Measurements from ENCODE around the gene ZNF326. TPM values are rescaled to one million over a fixed set of nuclear protein-coding genes. Genes with fewer than 3 reads are reported as not detected.
"Not testable (repeated sequence)": the region's sequence is repeated elsewhere in the genome, so short reads cannot be mapped to it uniquely, and the experiment has no call there.

Gene ZNF326
- total RNA-seq, 2 experiments from 2014 or later = 26.0 to 26.4 TPM

GRCh38 chr1:89993541-89993940, 1.4 kb upstream of the ZNF326 start:
- POLR2A ChIA-PET = no interaction called here
- CTCF ChIA-PET = interaction anchor here (0.6 kb wide), 1 partner anchor 24 kb away, joined by 3 read pairs; no protein-coding TSS in a partner anchor

- CTCF ChIA-PET = no interaction called here
- POLR2A ChIA-PET = interaction anchor here (0.6 kb wide), 1 partner anchor 151 kb away, joined by 3 read pairs; no protein-coding TSS in a partner anchor
Measured at GRCh38 chr1:89994231-89994804, 592 bp upstream of the ZNF326 start.

GRCh38 chr1:89995598-89996449, 914 bp downstream of the ZNF326 start:
- ChIA-PET POLR2A (interaction anchor here (0.5 kb wide), 1 partner anchor 18 kb away, joined by 5 read pairs; no protein-coding TSS in a partner anchor), CTCF (interaction anchor here (1.0 kb wide), 1 partner anchor 214 kb away, joined by 3 read pairs; no protein-coding TSS in a partner anchor)

DNA sequence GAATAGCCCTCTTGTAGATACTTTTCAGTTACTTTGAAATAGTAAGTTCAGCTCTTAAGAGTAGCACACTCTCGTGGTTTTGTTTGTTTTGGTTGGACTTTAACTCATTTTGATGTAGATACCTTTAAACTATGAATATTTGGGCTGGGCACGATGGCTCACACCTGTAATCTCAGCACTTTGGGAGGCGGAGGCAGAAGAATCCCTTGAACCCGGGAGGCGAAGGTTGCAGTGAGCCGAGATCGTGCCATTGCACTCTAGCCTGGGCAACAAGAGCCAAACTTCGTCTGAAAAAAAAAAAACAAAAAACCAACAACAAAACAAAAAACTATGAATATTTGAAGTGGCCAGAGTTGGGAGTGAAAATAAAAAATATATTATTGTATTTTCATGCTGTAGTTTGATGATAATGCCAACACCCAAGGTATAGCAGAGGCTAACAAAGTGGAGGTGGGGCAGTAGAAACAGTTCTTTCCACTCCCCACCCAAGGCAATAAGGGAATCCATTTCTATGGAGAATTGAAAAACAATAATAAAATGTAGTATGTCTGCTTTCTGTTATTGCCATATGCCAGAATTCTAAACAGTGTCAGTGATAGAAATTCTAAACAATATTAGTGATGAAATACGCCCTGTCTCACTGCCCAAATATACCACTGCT, 1.7 kb downstream of the ZNF326 start:
- ChIA-PET CTCF (interaction anchor here (1.0 kb wide), 1 partner anchor 215 kb away, joined by 3 read pairs; no protein-coding TSS in a partner anchor), POLR2A (no interaction called here)

DNA sequence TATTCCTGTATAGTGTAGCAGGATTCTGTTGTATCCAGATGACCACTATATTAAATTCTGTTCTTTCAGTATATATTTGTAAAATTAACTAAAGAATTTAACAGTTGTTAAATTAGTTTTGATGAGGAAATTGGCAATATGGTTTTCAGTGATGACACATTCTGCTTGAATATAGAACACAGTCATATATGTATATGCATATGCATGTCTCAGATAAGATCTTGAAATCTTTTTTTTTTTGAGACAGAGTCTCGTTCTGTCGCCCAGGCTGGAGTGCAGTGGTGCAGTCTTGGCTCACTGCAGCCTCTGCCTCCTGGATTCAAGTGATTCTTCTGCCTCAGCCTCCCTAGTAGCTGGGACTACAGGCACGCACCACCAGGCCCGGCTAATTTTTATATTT, 2.2 kb downstream of the ZNF326 start:
- CTCF ChIA-PET, POLR2A ChIA-PET: not testable (repeated sequence)

GRCh38 chr1:89998306-89998705, 3.4 kb downstream of the ZNF326 start:
- ChIA-PET CTCF (no interaction called here), POLR2A (no interaction called here)

DNA sequence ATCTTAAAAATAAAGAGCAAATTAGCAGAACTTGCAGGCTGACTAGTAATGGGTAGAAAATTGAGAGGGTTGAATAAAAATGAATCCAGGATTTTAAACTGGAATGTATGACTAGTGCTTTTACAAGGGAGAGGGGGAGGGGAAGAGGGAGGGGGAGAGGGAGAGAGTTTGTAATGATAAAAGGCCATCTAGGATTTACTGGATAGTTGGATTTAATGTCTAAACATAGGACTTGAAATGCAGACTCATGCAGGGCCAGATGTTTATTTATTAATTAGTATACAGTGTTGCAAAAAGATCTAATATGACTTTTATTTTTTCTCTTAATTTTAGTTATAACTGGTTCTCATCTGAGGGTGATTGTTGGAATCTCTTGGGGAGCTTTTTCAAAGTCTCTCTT, 4.3 kb downstream of the ZNF326 start:
- ChIA-PET POLR2A (no interaction called here), CTCF (no interaction called here)

GRCh38 chr1:89999628-90000027, 4.7 kb downstream of the ZNF326 start:
- POLR2A ChIA-PET = no interaction called here

GRCh38 chr1:90000934-90001676, 6.2 kb downstream of the ZNF326 start:
- ChIA-PET POLR2A (no interaction called here), CTCF (interaction anchor here (1.0 kb wide), 1 partner anchor 219 kb away, joined by 3 read pairs; no protein-coding TSS in a partner anchor)

More at GRCh38 chr1:89999628-90000027, 4.7 kb downstream of the ZNF326 start:
- CTCF ChIA-PET = no interaction called here

- CTCF ChIA-PET = no interaction called here
- POLR2A ChIA-PET = no interaction called here
Measured at GRCh38 chr1:90007979-90008404, 13.1 kb downstream of the ZNF326 start.

DNA sequence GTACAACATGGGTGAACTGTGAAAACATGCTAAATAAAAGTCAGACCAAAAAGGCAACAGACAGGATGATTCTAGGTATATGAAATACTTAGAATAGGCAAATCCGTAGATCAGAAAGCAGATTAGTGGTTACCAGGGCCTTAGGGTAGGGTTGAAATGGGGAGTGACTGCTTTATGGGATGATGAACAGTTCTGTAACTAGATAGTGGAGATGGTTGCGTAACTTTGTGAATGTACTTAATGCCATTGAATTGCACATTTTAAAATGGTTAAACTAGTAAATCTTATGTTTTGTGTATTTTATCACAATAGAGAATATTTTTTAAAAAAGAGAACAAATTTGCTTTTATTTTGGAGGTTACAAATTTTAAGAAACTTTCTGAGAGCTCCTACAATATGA, 17.4 kb downstream of the ZNF326 start:
- ChIA-PET POLR2A (no interaction called here), CTCF (no interaction called here)

- ChIA-PET CTCF (no interaction called here), POLR2A (no interaction called here)
Measured at GRCh38 chr1:90023691-90024090, 28.8 kb downstream of the ZNF326 start.

DNA sequence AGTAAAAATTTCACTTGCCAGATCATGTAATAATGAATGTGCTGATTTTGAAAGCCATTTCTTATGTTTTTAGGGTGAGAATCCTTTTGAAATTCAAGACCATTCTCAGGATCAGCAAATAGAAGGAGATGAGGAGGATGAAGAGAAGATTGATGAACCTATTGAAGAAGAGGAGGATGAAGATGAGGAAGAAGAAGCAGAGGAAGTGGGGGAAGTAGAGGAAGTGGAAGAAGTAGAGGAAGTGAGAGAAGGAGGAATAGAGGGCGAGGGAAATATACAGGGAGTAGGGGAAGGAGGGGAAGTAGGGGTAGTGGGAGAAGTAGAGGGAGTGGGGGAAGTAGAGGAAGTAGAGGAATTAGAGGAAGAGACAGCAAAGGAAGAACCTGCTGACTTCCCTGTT, 32.4 kb downstream of the ZNF326 start:
- ChIA-PET CTCF (no interaction called here), POLR2A (no interaction called here)

GRCh38 chr1:90039652-90040051, 44.7 kb downstream of the ZNF326 start:
- POLR2A ChIA-PET = no interaction called here
- CTCF ChIA-PET = no interaction called here

DNA sequence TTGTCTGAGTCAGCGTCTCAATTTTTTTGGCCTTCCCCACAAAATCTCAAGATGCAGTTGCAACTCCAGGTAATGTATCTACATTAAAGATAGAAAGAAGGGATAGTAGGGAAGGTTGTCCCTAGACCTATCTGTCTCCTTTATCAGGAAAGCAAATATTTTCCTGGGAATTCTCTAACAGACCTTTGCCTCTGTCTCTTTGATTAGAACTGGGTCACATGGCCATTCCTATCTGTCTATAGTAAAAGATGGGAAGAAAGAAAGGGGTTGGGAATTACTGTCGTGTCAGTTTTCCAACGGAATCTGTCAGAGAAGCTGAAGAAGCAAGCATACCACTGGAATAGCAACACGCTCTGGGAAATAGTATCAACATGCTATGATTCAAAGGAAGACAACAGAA, 48.7 kb downstream of the ZNF326 start:
- CTCF ChIA-PET = no interaction called here
- POLR2A ChIA-PET = no interaction called here

- POLR2A ChIA-PET = no interaction called here
- CTCF ChIA-PET = no interaction called here
Measured at GRCh38 chr1:90044346-90044745, 49.4 kb downstream of the ZNF326 start.

GRCh38 chr1:90045853-90046563, 51.1 kb downstream of the ZNF326 start:
- POLR2A ChIA-PET = no interaction called here
- CTCF ChIA-PET = interaction anchor here (0.7 to 1.3 kb wide), 3 partner anchors 12 to 221 kb away, joined by 3 to 5 read pairs (median 3); no protein-coding TSS in a partner anchor

DNA sequence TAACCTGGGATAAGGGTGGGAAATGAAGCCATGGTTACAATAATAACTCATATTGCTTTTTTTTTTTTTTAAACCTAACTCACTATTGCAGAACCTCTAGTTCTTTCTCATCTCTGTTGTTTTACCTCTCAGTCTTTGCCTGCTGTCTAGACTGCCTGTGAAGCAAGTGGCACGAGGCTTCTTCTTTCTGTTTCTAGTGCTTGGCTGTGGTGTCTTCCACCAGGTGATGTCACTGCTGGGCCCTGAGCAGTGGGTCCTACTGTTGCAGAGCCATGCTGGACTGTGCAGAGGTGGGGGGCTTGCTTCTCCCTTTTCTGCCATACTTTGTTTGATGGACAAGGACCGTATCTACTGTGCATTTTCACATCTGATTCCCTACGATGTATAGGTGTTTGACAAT, 51.7 kb downstream of the ZNF326 start:
- POLR2A ChIA-PET = no interaction called here
- CTCF ChIA-PET = interaction anchor here (0.7 kb wide), 1 partner anchor 222 kb away, joined by 3 read pairs; no protein-coding TSS in a partner anchor

- CTCF ChIA-PET = no interaction called here
- POLR2A ChIA-PET = no interaction called here
Measured at GRCh38 chr1:90048043-90048442, 53.1 kb downstream of the ZNF326 start.

All from activated CD8-positive, alpha-beta memory T cell treated with anti-CD3 and anti-CD28 coated beads for 36 hours (primary cell).